Measurements from ENCODE around the gene PRKCB. TPM values are rescaled to one million over a fixed set of nuclear protein-coding genes. Genes with fewer than 3 reads are reported as not detected.

Gene PRKCB
- total RNA-seq, 1 experiment from 2014 or later: 0.89 TPM

DNA sequence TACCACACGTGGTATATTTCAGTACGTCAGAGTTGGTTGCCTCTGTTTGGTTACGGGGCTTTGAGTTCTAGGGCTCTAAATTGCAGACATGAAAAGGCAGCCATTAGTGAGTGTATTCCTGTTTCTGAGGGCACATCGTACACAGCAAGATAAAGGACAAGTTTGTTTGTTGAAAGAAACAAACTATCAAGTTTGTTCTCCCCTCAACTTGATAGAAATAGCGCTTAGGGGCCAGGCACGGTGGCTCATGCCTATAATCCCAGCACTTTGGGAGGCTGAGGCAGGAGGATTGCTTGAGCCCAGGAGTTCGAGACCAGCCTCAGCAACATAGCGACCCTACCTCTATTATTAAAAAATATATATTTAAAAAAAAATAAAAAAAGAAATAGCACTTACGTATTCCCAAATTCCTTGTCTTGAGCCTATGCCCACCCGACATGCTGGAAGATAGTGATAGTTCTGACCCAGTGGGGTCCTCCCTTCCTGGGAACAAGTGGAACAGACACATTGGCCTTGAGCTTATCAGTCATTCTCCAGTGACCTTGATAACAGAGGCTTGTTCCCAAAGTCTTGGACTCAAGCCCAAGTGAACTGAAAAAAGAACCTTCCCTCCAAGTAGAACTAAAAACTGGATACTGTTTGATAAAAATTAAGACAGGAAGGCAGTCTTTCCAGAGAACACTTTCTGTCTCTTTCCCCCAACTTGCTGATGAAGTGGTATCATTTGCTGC is 280.4 kb downstream of the PRKCB start:
- Histone ChIP-seq H2AFZ (ENCODE audit: low read depth, low read length, poor library complexity, severe bottlenecking) (no peak overlapping the region), H3K4me1 (ENCODE audit: control insufficient read depth in 1 of 2, insufficient read depth in 2 of 2, low read length in 2 of 2) (no peaks in the 10 kb centered on the region), H3K27ac (ENCODE audit: low read depth, low read length) (no peak overlapping the region), H3K79me2 (ENCODE audit: insufficient read depth, low read length) (no peaks in the 10 kb centered on the region), H3K9me2 (ENCODE audit: insufficient read depth) (no peaks in the 10 kb centered on the region), H4K20me1 (ENCODE audit: insufficient read depth) (no peaks in the 10 kb centered on the region), H3K4me3 (replicated peaks in 1 of 2; ENCODE audit: low read depth in 1 of 2, low read length in 2 of 2) (no peak overlapping the region), H3K9me3 (ENCODE audit: control insufficient read depth in 1 of 2, insufficient read depth in 1 of 2, low read depth in 1 of 2, low read length in 2 of 2) (no peaks in the 10 kb centered on the region), H3K9ac (ENCODE audit: low read length) (no peak overlapping the region), H3K27me3 (ENCODE audit: insufficient read depth, low read length) (peaks cover 56% of the 10 kb centered on the region), H3K4me2 (ENCODE audit: low read length) (no peak overlapping the region), H3K36me3 (ENCODE audit: control insufficient read depth in 1 of 2, insufficient read depth in 2 of 2, low read length in 2 of 2) (no peaks in the 10 kb centered on the region)
- ChIA-PET RAD21 (ENCODE audit: low non-redundant PET in 1 of 2, low total read pairs in 2 of 2, uncharacterized antibody in 2 of 2, unreplicated experiment in 2 of 2) (no interaction called here), CTCF (no interaction called here), POLR2A (no interaction called here)
- TF ChIP-seq CEBPB (IDR thresholded peaks at IDR 0.05; ENCODE audit: low read depth) (no peak), EGR1 (IDR thresholded peaks at IDR 0.05; ENCODE audit: low read depth) (no peak), POLR2AphosphoS5 (IDR thresholded peaks at IDR 0.05; ENCODE audit: low read depth, low read length) (no peak), RAD21 (IDR thresholded peaks at IDR 0.05; ENCODE audit: low read depth) (no peak), ELF1 (IDR thresholded peaks at IDR 0.05; ENCODE audit: borderline replicate concordance, low read depth) (no peak), FOSL1 (IDR thresholded peaks at IDR 0.05; ENCODE audit: low read depth) (no peak), ZFX (IDR thresholded peaks at IDR 0.05) (no peak), EZH2 (IDR thresholded peaks at IDR 0.05) (no peak)
- TF ChIP-seq, protein P1, sequence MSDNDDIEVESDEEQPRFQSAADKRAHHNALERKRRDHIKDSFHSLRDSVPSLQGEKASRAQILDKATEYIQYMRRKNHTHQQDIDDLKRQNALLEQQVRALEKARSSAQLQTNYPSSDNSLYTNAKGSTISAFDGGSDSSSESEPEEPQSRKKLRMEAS (IDR thresholded peaks at IDR 0.05): no peak
- TF ChIP-seq, protein P2, sequence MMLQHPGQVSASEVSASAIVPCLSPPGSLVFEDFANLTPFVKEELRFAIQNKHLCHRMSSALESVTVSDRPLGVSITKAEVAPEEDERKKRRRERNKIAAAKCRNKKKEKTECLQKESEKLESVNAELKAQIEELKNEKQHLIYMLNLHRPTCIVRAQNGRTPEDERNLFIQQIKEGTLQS (IDR thresholded peaks at IDR 0.05): no peak
- TF ChIP-seq, protein P3, sequence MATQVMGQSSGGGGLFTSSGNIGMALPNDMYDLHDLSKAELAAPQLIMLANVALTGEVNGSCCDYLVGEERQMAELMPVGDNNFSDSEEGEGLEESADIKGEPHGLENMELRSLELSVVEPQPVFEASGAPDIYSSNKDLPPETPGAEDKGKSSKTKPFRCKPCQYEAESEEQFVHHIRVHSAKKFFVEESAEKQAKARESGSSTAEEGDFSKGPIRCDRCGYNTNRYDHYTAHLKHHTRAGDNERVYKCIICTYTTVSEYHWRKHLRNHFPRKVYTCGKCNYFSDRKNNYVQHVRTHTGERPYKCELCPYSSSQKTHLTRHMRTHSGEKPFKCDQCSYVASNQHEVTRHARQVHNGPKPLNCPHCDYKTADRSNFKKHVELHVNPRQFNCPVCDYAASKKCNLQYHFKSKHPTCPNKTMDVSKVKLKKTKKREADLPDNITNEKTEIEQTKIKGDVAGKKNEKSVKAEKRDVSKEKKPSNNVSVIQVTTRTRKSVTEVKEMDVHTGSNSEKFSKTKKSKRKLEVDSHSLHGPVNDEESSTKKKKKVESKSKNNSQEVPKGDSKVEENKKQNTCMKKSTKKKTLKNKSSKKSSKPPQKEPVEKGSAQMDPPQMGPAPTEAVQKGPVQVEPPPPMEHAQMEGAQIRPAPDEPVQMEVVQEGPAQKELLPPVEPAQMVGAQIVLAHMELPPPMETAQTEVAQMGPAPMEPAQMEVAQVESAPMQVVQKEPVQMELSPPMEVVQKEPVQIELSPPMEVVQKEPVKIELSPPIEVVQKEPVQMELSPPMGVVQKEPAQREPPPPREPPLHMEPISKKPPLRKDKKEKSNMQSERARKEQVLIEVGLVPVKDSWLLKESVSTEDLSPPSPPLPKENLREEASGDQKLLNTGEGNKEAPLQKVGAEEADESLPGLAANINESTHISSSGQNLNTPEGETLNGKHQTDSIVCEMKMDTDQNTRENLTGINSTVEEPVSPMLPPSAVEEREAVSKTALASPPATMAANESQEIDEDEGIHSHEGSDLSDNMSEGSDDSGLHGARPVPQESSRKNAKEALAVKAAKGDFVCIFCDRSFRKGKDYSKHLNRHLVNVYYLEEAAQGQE (IDR thresholded peaks at IDR 0.05; ENCODE audit: low read depth): no peak
- no peak for ATAC-seq
- BruUV-seq (replicated peaks): no TSS peak
- intact Hi-C loops (cut with micrococcal nuclease): no loop called here
- DNase-seq (ENCODE audit: low read depth, low spot score): no peak

Measured in HCT116 (cell line).